ENCODE results near the gene FBXL19. TPM values are rescaled to one million over a fixed set of nuclear protein-coding genes. Genes with fewer than 3 reads are reported as not detected.

The FBXL19 gene
- total and polyA plus RNA-seq, 9 of the 15 experiments (the other 6 are each of a cell fraction or from before 2014, with no cell fraction given): 0.13 to 48.0 (median 13.5) TPM; not detected in 1

DNA sequence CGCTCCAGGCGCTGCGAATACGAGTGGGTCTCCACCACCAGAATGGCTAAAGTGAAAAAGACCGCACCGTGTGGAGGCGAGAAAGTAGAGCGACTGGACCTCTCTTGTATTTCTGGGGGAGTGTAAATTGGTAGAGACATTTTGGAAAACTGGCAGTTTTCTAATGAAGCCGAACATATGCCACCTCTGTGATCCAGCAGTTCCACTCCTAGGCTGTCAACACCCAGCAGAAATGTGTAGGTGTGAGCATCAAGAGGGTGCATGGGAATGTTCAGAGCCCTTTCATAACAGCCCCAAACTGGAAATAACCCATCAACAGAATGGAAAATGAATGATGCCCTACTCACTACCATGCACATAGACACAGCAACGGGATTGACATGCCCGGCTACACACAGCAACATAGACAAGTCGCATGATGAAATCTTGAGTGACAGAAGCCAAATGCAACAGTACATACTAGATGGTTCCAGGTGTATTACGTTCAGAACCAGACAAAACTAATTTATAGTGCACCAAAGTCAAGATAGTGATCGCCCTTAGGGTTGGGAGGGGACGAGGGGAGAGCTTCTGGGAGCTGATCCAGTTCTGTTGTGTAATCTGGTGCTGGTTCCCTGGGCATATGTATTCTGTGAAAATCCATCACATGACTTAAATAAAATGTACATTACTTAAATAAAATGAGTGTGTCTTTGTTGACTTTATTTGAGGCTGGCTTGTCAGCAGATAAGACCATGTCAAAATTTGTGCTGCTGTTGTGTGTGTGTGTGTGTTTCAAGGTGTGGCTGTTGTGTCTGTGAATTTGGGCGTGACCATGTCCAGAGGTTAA is 28.6 kb upstream of the FBXL19 start (continued):
- TF ChIP-seq, protein P1, sequence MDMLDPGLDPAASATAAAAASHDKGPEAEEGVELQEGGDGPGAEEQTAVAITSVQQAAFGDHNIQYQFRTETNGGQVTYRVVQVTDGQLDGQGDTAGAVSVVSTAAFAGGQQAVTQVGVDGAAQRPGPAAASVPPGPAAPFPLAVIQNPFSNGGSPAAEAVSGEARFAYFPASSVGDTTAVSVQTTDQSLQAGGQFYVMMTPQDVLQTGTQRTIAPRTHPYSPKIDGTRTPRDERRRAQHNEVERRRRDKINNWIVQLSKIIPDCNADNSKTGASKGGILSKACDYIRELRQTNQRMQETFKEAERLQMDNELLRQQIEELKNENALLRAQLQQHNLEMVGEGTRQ (CRISPR knock-in tag; IDR thresholded peaks at IDR 0.05): no peak
- TF ChIP-seq NFIX (CRISPR knock-in tag; IDR thresholded peaks at IDR 0.05; ENCODE audit: low read depth) (no peak), FOSL1 (tag; conservative IDR thresholded peaks at IDR 0.05) (no peak), MXI1 (IDR thresholded peaks at IDR 0.05; ENCODE audit: low read depth, low read length) (no peak), ZNF699 (CRISPR knock-in tag; IDR thresholded peaks at IDR 0.05; ENCODE audit: insufficient replicate concordance) (no peak), ZNF165 (CRISPR knock-in tag; IDR thresholded peaks at IDR 0.05; ENCODE audit: borderline replicate concordance) (no peak), ZNF146 (CRISPR knock-in tag; IDR thresholded peaks at IDR 0.05; ENCODE audit: unreplicated experiment) (no peak), ASH1L (IDR thresholded peaks at IDR 0.05; ENCODE audit: borderline replicate concordance, low read depth, partially characterized antibody) (no peak), FOXJ3 (CRISPR knock-in tag; IDR thresholded peaks at IDR 0.05) (no peak), GATAD2B (IDR thresholded peaks at IDR 0.05; ENCODE audit: borderline replicate concordance) (no peak), LCOR (CRISPR knock-in tag; IDR thresholded peaks at IDR 0.05) (no peak), NR2C2 (CRISPR knock-in tag; IDR thresholded peaks at IDR 0.05) (no peak), NR2C2 (tag; IDR thresholded peaks at IDR 0.05) (peak; percentile 10; the same call in 1 of the 2 replicates), FOXP1 (CRISPR knock-in tag; IDR thresholded peaks at IDR 0.05) (no peak), U2AF2 (optimal IDR thresholded peaks at IDR 0.05; ENCODE audit: low read depth, low read length) (no peak), PTRF (tag; IDR thresholded peaks at IDR 0.05) (no peak)
- TF ChIP-seq, protein P2, sequence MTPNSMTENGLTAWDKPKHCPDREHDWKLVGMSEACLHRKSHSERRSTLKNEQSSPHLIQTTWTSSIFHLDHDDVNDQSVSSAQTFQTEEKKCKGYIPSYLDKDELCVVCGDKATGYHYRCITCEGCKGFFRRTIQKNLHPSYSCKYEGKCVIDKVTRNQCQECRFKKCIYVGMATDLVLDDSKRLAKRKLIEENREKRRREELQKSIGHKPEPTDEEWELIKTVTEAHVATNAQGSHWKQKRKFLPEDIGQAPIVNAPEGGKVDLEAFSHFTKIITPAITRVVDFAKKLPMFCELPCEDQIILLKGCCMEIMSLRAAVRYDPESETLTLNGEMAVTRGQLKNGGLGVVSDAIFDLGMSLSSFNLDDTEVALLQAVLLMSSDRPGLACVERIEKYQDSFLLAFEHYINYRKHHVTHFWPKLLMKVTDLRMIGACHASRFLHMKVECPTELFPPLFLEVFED (CRISPR knock-in tag; conservative IDR thresholded peaks at IDR 0.05): no peak
- TF ChIP-seq, protein P3, sequence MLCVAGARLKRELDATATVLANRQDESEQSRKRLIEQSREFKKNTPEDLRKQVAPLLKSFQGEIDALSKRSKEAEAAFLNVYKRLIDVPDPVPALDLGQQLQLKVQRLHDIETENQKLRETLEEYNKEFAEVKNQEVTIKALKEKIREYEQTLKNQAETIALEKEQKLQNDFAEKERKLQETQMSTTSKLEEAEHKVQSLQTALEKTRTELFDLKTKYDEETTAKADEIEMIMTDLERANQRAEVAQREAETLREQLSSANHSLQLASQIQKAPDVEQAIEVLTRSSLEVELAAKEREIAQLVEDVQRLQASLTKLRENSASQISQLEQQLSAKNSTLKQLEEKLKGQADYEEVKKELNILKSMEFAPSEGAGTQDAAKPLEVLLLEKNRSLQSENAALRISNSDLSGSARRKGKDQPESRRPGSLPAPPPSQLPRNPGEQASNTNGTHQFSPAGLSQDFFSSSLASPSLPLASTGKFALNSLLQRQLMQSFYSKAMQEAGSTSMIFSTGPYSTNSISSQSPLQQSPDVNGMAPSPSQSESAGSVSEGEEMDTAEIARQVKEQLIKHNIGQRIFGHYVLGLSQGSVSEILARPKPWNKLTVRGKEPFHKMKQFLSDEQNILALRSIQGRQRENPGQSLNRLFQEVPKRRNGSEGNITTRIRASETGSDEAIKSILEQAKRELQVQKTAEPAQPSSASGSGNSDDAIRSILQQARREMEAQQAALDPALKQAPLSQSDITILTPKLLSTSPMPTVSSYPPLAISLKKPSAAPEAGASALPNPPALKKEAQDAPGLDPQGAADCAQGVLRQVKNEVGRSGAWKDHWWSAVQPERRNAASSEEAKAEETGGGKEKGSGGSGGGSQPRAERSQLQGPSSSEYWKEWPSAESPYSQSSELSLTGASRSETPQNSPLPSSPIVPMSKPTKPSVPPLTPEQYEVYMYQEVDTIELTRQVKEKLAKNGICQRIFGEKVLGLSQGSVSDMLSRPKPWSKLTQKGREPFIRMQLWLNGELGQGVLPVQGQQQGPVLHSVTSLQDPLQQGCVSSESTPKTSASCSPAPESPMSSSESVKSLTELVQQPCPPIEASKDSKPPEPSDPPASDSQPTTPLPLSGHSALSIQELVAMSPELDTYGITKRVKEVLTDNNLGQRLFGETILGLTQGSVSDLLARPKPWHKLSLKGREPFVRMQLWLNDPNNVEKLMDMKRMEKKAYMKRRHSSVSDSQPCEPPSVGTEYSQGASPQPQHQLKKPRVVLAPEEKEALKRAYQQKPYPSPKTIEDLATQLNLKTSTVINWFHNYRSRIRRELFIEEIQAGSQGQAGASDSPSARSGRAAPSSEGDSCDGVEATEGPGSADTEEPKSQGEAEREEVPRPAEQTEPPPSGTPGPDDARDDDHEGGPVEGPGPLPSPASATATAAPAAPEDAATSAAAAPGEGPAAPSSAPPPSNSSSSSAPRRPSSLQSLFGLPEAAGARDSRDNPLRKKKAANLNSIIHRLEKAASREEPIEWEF (CRISPR knock-in tag; IDR thresholded peaks at IDR 0.05): 0 out of 2 replicates have a peak, but pooled peaks have one; percentile 27
- TF ChIP-seq, protein P4, sequence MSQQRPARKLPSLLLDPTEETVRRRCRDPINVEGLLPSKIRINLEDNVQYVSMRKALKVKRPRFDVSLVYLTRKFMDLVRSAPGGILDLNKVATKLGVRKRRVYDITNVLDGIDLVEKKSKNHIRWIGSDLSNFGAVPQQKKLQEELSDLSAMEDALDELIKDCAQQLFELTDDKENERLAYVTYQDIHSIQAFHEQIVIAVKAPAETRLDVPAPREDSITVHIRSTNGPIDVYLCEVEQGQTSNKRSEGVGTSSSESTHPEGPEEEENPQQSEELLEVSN (IDR thresholded peaks at IDR 0.05; ENCODE audit: borderline replicate concordance in 1 of 2, extremely low read depth in 1 of 2, insufficient read depth in 1 of 2, insufficient read length in 1 of 2, low read depth in 1 of 2, low read length in 1 of 2, poor library complexity in 1 of 2, severe bottlenecking in 1 of 2): no peak

All from K562 (cell line).